KBM-7 (cell line): Measurements from ENCODE around the gene OR2A12.
"Not testable (repeated sequence)": the region's sequence is repeated elsewhere in the genome, so short reads cannot be mapped to it uniquely, and the experiment has no call there.

Source experiments
- DNase-seq: peaks from one replicate; pipeline ENCODE4 v3.0.0-alpha.2; 2015
- in situ Hi-C: fragments of 300-500 bp; cut with MboI; formaldehyde crosslinking; loops from 2 replicates; pipeline ENCODE4 v1.14.3; 2020; ENCODE audit warnings: low sequenced_read_pairs, low pct_unique_long_range_greater_than_20kb, mixed read lengths

OR2A12 gene

DNA sequence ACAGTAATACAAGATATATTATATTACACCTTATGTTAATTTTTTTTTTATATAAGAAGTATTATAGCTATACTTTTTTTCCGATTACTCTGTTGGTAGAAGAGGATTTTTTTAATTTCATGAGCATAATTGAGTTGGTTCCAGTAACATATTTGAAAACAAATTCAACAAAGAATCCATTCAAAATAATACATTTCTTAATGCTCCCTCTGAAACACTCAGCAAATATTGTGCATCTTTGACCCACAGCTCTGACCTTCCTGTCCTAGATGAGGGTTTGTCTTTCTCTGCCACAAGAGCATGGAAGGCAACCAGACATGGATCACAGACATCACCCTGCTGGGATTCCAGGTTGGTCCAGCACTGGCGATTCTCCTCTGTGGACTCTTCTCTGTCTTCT is 23.2 kb downstream of the OR2A12 start, which contains the start of gene OR2A2:
TSS of gene OR2A2 (plus strand) at position 301 of the 400 bp plus-strand sequence. CDS start at position 301, 0 bp downstream.
- in situ Hi-C loops, result no loop called here
- no peak for DNase-seq

DNA sequence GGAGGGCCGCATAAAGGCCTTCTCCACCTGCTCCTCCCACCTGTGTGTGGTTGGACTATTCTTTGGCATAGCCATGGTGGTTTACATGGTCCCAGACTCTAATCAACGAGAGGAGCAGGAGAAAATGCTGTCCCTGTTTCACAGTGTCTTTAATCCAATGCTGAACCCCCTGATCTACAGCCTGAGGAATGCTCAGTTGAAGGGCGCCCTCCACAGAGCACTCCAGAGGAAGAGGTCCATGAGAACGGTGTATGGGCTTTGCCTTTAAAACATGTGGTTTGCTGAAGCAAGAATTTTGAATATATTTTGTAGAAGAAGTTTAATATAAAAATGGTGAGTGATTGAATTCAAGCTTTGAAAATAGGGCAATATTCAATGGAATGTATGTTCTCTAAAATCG is 24.2 kb downstream of the OR2A12 start:
- DNase-seq, result no peak

DNA sequence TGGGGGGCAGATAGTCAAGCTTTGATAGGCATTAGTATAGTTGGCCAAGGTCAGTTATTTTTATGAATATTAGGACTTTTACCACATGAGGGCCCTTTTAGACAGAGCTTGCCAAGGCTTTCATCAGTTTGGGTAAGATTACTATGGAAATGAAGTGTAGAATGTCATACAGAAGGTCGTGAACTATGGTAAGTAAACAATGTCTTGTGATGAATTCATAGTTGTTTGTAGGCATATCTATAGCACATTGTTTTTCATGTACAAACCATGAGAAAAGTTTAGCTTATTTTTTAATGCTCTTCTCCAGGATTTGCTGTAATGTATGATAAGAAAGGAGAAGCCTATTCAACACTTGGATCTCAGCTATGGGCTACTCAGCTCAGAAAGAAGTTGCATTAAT is 27.6 kb downstream of the OR2A12 start:
- no peak for DNase-seq
- in situ Hi-C loops, result no loop called here

More for the DNA sequence above, 24.2 kb downstream of the OR2A12 start:
- in situ Hi-C loops, result no loop called here

DNA sequence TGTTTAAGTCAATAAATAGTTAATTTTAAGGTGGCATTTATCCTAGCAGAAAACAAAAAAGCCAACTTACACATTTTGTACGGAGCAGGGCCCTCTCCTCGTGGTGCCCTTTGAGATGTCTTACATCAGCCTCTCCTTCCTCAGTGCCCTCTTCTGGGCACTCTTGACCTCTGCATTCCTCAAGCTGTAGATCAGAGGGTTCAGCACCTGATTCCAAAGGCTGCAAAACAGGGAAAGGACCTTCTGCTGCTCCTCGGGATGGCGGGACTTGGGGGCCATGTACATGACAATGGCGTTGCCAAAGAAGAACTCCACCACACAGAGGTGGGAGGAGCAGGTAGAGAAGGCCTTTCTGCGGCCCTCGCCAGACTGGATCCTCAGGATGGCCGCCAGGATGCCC is 32.3 kb downstream of the OR2A12 start:
- in situ Hi-C loops, result no loop called here
- no peak for DNase-seq

DNA sequence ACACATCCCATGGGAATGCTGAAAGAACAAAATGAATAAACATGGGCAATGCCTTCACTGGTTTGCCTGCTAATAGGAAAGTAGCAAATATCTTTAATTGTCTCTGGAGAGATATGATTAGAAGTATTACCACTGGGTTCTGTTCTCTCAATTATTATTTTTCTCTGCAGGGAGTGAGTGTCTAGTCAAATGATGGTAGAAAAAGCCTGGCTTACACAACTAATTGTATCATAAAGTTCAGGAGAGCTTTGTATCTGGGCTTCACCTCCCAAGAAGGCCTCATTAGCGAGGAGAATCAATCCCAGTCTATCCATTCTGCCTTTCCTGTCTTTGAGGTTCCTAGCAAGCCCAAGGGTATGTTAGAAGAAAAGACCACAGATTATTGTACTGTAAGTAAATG is 36.8 kb downstream of the OR2A12 start, which contains the start of gene OR2A14:
TSS of gene OR2A14 (plus strand) at position 301 of the 400 bp plus-strand sequence. CDS start 5,937 bp downstream, outside the sequence.
- no peak for DNase-seq
- in situ Hi-C loops, result no loop called here

DNA sequence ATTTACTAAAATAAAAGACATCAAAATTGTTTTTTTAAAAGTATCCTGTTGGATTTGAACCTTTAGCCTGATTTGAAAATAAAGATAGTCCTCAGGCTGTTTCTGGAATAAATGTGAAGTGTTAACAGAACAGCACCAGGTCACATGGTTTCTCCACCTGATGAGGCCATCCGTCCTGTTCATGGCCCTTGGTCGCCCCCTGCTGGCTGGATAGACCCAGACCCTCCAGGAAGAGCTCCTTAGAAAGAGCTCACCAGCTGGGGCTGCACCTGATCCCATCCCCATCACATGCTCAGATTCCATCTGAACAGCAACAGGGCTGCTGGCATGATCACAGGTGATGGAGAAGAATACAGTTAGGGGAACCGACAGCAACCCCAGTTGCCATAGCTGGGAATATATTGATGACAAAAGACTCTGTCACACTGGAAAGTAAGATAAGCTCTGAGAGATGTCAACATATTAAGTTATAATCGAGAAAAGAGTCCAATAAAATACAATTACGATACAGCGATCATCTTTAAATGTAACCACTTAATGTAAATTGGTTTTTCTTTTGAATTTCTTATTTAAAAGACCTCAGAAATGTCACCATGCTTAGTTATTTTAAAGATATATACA is 41.7 kb downstream of the OR2A12 start:
- in situ Hi-C loops, result no loop called here
- peak; percentile 69 for DNase-seq

DNA sequence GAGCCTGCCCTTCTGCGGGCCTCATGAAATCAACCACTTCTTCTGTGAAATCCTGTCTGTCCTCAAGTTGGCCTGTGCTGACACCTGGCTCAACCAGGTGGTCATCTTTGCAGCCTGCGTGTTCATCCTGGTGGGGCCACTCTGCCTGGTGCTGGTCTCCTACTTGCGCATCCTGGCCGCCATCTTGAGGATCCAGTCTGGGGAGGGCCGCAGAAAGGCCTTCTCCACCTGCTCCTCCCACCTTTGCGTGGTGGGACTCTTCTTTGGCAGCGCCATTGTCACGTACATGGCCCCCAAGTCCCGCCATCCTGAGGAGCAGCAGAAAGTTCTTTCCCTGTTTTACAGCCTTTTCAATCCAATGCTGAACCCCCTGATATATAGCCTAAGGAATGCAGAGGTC is 43.5 kb downstream of the OR2A12 start:
- in situ Hi-C loops, DNase-seq: not testable (repeated sequence)

DNA sequence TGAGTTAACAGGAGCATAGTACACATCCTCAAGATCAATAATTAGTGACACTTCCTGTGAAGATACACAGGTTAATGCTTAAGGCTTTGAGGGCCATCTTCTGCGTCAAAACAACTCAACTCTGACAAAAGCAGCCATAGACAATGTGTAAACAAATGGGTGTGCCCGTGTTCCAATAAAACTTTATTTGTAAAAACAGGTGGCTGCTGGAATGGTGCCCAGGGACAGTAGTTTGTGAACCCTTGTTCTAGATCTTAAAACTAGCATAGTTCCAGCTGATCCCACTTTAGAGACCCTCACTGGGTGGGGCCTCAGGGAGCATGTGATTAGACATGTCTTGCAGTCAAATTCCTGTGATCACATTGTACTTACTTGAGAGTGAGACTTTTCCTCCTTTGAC is 44.7 kb downstream of the OR2A12 start:
- in situ Hi-C loops, result no loop called here
- DNase-seq, result no peak

DNA sequence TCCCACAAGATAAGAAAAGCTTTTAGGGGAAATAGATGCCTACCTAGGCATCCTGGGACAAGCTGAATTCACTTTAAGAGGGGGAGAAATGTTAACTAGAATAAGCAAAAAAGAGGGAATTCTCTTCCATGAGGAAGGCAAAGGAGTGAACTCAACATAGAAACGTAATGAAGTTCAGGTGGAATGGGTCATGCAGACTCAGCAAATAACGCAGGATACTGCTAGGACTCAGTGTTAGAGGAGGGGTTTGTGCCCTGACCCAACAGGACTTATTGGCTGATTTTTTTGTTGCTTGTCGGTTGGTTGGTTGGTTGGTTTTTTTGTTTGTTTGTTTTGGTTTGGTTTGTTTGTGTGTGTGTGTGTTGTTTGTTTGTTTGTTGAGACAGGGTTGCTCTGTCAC is 46.2 kb downstream of the OR2A12 start:
- DNase-seq, result no peak
- in situ Hi-C loops, result no loop called here

DNA sequence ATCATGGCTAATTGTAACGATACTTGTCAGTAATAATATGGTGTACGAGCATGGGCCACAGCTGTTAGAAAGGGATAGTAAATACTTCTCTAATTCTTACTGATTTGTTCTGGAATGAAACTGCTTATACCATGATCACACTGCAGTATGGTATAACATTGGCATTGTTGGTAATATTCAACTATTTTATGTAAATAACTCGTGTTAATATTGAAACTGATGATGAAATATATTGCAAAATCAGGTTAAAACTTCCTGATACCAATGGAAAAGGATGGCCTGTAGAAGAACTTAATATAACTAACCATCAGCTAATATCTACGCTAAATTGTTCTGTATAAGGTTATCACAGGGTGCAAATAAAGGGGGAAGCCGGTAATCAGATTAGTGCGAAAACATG is 47.2 kb downstream of the OR2A12 start:
- no peak for DNase-seq
- in situ Hi-C loops, result no loop called here

DNA sequence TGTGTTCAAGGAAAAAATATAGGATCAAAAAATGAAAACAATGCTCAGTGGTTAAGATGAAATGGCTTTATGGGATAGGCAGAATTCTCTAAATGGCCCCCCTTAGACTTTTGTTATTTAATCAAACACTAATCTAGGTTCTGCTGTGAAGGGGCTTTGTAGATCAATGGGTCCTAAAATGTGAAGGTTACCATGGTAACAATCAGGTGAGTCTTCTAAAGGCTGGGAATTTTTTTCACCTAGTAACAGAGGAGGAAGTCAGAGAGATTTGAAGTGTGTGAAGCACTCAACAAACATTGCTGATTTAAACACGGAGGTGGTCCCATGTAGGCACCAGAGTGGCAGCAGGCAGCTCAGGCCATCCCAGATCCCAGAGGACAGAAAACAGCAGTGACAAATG is 48.0 kb downstream of the OR2A12 start:
- in situ Hi-C loops, result no loop called here

DNA sequence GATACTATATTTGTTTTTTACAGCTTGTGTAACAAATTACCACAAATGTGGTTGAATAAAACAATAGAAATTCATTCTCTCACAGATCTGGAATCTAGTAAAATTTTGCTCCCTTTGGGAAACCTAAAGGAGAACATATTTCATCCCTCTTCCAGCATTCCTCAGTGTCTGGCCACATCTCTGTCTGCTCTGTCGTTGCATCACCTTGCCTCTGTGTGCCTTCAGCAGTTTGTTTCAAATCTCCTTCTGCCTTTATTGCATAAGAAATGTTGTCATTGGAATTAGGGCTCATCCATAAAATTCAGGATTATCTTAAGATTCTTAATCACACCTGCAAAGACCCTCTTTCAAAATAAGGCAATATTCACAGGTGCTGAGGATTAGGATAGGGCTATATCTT is 51.4 kb downstream of the OR2A12 start:
- no peak for DNase-seq
- in situ Hi-C loops, result no loop called here

More for the DNA sequence above, 48.0 kb downstream of the OR2A12 start:
- DNase-seq, result no peak

DNA sequence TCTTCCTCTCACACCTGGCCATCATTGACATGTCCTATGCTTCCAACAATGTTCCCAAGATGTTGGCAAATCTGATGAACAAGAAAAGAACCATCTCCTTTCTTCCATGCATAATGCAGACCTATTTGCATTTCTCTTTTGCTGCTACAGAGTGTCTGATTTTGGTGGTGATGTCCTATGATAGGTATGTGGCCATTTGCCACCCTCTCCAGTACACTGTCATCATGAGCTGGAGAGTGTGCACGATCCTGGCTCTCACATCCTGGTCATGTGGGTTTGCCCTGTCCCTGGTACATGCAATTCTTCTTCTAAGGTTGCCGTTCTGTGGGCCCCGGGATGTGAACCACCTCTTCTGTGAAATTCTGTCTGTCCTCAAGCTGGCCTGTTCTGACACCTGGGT is 56.1 kb downstream of the OR2A12 start:
- in situ Hi-C loops, result no loop called here
- DNase-seq, result no peak

DNA sequence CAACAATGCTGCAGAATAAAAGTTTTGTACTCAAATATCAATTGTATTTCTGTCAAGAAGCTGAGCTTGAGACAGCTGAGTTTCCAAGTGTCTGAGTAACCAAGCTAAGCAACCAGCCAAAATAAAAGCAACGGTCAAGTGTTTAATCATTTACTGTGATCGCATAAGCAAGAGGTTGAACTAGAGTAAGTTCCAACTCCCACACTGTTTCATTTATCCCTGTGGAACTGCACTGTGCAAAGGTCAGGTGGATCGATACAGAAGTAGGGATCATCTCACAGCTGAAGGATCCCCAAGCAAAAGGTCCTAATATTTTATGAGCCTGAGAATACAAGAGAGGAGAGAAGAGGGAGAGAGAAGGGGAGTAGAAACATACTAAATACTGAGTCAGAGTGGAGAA is 58.3 kb downstream of the OR2A12 start:
- no peak for DNase-seq
- in situ Hi-C loops, result no loop called here

DNA sequence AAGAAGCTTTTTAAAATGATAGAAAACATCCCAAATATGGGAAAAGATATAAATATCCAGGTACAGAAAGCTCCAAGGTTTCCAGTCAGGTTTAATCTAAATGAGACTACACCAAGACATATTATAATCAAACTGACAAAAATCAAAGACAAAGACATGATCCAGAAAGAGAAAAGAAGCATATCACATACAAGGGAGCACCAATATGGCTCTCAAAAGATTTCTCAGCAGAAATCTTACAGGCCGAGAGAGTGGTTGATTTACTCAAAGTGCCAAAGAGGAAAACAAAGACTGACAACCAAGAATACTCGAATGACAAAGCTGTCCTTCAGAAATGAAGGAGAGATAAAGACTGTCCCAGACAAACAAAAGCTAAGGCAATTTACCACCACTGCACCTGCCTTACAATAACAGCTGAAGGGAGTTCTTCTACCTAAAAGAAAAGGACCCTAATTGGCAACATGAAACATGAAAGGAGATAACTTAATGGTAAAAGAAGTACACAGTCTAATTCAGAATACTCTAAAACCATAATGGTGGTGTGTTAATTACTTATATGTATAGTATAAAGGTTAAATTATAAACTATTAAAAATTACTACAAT is 62.2 kb downstream of the OR2A12 start:
- DNase-seq, result no peak
- in situ Hi-C loops, result no loop called here
